H4 (cell line): ENCODE results near the gene CLDN2. TPM values are rescaled to one million over a fixed set of nuclear protein-coding genes. Genes with fewer than 3 reads are reported as not detected.
"Not testable (repeated sequence)": the region's sequence is repeated elsewhere in the genome, so short reads cannot be mapped to it uniquely, and the experiment has no call there.

ENCODE experiments used
- DNase-seq: peaks from one replicate; pipeline ENCODE4 v3.0.0-alpha.2; 2015; ENCODE audit warnings: low spot score
- total RNA-seq: library from RNA; depleted of rRNA; stranded (reverse); fragments of >200 nt; shearing (Covaris generic); gene quantifications from 2 replicates; pipeline ENCODE4 v1.2.3, GENCODE V29; 2014; rRNA removed

The CLDN2 gene, protein sequence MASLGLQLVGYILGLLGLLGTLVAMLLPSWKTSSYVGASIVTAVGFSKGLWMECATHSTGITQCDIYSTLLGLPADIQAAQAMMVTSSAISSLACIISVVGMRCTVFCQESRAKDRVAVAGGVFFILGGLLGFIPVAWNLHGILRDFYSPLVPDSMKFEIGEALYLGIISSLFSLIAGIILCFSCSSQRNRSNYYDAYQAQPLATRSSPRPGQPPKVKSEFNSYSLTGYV
- total RNA-seq, result not detected in 2 replicates

DNA sequence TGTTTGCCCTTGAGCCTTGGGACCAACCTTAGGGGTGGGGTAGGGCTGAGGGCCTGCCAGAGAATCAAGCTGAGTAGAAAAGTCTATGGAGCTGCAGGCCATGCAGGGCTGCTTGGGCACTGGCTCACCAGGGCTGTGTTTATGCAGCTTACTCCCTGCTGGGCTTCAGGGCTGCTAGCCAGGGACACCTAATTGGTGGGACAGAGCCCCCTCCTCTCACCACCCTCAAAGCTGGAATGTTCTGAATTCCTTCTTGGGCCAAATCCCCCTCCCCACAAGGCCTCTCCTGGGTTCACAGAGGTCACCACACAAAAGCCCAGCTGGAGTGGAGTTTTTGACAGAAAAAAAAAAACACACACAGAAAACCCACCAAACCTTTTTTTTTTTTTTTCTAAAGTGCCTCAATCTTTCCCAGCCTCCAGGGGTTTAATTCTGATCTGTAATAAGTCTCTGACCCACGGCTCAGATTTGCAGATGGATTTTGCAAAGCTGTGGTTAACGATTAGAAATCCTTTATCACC, at the start of gene CLDN2:
CLDN2 (plus strand) TSS at position 471 of the 521 bp plus-strand sequence. CDS start 7,827 bp downstream, outside the sequence.
- DNase-seq, result no peak

DNA sequence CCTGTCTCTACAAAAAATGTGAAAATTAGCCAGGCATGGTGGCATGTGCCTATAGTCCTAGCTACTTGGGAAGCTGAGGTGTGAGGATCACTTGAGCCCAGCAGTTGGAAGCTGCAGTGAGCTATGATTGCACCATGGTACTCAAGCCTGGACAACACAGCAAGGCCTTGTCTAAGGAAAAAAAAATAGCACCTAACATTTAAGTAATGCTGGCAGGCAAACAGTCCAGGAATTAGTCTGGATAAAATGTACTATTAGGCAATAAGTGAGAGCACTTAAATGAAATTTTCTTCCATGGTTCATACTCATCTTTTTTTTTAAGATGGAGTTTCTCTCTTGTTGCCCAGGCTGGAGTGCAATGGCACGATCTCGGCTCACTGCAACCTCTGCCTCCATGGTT, 47.4 kb upstream of the CLDN2 start:
- not testable (repeated sequence) for DNase-seq

GRCh38 chrX:106874075-106874474, 46.1 kb upstream of the CLDN2 start:
- DNase-seq, result peak; percentile 10

- DNase-seq, result no peak
Observed at GRCh38 chrX:106875151-106875550, 45.1 kb upstream of the CLDN2 start.

DNA sequence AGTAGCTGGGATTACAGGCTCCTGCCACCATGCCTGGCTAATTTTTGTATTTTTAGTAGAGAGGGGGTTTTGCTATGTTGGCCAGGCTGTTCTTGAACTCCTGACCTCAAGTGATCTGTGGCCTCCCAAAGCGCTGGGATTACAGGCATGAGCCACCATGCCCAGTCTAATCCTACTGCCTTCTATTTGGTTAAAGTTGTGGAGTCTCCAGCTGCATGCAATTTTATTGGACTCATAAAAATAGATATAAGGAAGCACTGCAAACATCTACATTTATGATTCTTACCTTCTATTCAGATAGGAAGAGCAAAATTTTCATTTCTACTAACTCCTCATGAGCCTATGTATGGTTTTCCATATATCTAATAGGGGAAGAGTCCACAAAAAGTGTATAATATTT, 30.7 kb upstream of the CLDN2 start:
- DNase-seq, result no peak

DNA sequence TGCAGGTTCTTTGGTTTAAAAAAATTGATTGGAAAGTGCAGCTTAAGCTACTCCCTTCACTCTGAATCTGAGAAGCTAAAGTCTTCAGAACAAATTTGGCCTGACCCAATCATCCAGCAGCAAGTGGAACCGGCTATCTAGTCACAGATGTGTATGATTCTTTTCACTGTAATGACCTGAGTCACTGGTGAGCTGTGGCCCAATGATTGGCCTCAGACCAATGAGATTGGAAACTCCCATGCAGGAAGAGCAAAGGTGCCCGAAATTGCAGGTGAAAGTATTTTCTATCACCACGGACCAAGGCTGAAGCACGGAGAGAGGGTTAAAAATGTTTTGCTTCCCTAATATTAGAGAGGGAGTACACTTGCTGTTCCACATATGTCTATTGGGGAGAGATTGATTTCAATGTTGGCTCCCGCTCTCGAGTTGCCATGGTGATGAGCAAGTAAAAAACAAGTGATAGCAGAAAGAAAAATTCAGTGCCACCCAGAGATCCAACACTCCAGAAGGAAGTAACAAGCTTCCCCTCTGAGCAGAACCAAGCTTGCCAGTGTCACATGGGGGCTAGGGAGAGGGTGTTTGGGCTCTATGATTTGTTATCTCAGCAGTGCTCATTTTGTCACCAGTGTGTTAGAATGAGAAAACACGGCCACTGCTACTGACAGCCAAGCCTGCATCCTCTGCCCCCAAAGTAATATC, 28.3 kb upstream of the CLDN2 start:
- DNase-seq, result no peak

DNA sequence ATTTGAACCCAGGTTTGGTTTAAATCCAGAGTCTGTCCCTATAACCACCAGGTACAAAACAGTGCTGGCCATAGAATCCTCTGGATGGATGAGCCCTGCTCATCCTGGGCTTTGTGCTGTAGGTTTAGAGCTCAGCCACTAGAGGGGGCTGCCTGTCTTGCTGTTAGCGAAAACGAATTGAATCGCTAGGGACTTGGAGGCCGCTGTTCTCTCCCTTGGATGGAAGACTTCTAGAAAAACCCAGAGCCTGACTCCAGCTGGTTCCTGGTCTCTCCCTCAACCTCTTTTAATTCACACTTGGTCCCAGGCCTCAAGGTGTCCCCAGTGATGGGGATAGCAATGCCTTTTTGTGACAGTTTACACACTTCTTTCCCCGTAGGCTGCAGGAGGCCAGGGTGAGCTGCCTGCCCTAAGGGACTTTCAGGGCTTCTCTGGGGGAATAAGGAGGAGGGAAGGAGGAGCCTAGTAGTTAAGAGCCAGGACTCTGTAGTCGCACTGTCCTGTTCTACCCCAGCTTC, 25.8 kb upstream of the CLDN2 start:
- DNase-seq, result peak; percentile 70

DNA sequence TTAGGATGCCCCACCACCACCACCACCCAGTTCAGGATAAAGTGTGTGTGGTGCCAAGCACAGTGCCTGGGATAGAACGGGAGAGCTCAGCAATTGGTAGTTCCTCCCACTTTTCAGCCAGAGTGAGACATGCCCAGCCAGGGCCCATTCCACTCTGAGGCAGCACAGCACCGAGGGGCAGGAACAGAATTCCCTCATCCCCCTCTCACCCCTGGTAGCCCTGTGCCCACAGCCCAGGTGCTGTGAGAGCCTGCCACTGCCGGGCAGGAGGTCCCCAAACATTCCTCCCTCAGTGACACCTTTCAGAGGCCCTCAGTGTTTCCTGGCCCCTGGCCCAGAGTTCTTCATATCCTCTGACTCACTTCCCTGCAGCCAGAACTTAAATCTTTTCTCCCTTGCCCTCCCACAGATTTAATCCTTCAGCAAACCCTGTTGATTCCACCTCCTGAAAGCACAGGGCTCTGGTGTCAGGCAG, 25.2 kb upstream of the CLDN2 start:
- peak; percentile 69 for DNase-seq

GRCh38 chrX:106897259-106897658, 22.9 kb upstream of the CLDN2 start:
- DNase-seq, result peak; percentile 36

GRCh38 chrX:106898462-106898861, 21.7 kb upstream of the CLDN2 start:
- peak; percentile 48 for DNase-seq

- no peak for DNase-seq
Observed at GRCh38 chrX:106899276-106899675, 20.9 kb upstream of the CLDN2 start.

DNA sequence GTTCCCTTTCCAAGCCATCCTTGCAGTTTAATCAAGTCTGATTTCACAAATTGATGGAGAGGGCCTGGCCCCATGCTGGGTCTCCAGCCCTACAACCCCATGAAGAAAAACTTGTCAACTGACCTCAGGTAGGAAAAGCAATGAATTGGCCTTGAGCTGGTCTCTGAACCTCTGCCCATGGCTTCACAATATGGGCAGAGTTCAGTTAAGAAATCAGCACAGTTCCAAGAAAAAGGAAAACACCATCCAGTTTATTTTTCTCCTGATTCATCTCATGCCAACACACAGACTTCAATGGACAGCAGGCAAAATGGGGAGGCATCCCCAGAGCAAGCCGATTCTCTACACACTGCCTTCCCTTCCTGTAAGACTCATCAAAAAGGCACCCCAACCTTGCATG, 20.4 kb upstream of the CLDN2 start:
- DNase-seq, result no peak

DNA sequence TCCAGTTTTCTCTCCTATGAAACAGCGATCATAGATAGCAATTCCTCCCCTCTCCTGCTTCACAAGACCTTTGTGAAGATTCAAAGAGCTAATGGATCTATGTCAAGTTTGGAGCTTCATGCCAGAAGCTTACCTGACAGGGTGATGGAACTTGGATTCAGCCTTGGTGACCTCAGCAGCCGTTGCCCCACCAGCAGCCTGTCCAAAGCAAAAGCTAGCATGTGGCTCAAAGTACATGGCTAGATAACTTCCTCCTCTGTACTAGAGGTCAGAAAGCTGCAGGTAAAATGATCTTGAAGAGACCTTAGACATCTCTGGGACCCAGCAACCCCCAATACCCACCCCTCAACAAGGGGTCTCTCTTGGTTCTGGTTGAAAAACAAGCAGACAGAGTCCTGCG, 18.9 kb upstream of the CLDN2 start:
- DNase-seq, result no peak

- DNase-seq, result no peak
Observed at GRCh38 chrX:106901781-106902219, 18.4 kb upstream of the CLDN2 start.

- no peak for DNase-seq
Observed at GRCh38 chrX:106902684-106903083, 17.5 kb upstream of the CLDN2 start.

GRCh38 chrX:106903291-106903824, 16.8 kb upstream of the CLDN2 start, which contains the start of gene RIPPLY1:
RIPPLY1 (minus strand) TSS chrX:106903341; CDS start chrX:106903287, 54 bp downstream.
- no peak for DNase-seq

- DNase-seq, result no peak
Observed at GRCh38 chrX:106903856-106904528, 16.2 kb upstream of the CLDN2 start.

- no peak for DNase-seq
Observed at GRCh38 chrX:106905064-106905708, 15.0 kb upstream of the CLDN2 start.

DNA sequence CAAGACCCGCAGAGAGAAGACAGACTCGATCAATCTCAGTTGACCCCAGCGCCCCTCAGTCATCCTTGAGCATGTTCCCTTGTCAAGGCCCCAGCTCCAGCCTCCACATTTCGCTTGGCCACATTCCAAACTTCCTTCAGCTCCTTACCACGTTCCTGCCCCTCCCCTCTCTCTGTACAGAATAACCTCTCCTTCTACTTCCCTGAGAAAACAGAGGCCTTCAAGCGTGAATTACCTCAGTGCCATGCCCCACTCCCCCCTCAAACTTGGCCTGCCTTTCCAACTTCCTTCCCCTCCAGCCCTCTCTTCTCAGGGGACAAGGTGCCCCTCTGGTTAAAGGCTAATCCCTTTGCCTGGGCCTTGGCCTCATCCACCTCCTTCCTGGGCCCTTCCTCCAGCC, 13.8 kb upstream of the CLDN2 start:
- no peak for DNase-seq

GRCh38 chrX:106912864-106913263, 7.3 kb upstream of the CLDN2 start:
- no peak for DNase-seq

- peak; percentile 86 for DNase-seq
Observed at GRCh38 chrX:106917830-106918500, 2.2 kb upstream of the CLDN2 start.
